CD4-positive, alpha-beta T cell treated with Interleukin-2 at 100 ng/mL for 4 hours (primary cell): ENCODE measurements around the gene PTPRN2.

Experiments
- DNase-seq: peaks from one replicate; pipeline ENCODE4 v3.0.0-alpha.2; 2020; ENCODE audit warnings: low spot score

Gene PTPRN2

GRCh38 chr7:157828190-157828589 lies 759.4 kb downstream of the PTPRN2 start:
- no peak for DNase-seq

GRCh38 chr7:157827863-157828160 lies 759.8 kb downstream of the PTPRN2 start:
- no peak for DNase-seq

- peak; percentile 5 for DNase-seq
Observed at GRCh38 chr7:157827045-157827862, 760.4 kb downstream of the PTPRN2 start.

- no peak for DNase-seq
Observed at GRCh38 chr7:157826566-157826965, 761.1 kb downstream of the PTPRN2 start.

- DNase-seq = no peak
Observed at GRCh38 chr7:157825325-157825724, 762.3 kb downstream of the PTPRN2 start.

- DNase-seq = no peak
Observed at GRCh38 chr7:157824819-157825121, 762.9 kb downstream of the PTPRN2 start.

- no peak for DNase-seq
Observed at GRCh38 chr7:157824011-157824818, 763.4 kb downstream of the PTPRN2 start.

- no peak for DNase-seq
Observed at GRCh38 chr7:157822688-157823031, 765.0 kb downstream of the PTPRN2 start.

- DNase-seq = no peak
Observed at GRCh38 chr7:157821959-157822687, 765.5 kb downstream of the PTPRN2 start.

GRCh38 chr7:157820796-157821195 lies 766.8 kb downstream of the PTPRN2 start:
- DNase-seq = no peak

- no peak for DNase-seq
Observed at GRCh38 chr7:157819455-157819807, 768.2 kb downstream of the PTPRN2 start.

GRCh38 chr7:157818701-157819454 lies 768.7 kb downstream of the PTPRN2 start:
- DNase-seq = no peak

GRCh38 chr7:157817944-157818700 lies 769.5 kb downstream of the PTPRN2 start:
- DNase-seq = no peak

- DNase-seq = no peak
Observed at GRCh38 chr7:157817433-157817832, 770.2 kb downstream of the PTPRN2 start.

- DNase-seq = no peak
Observed at GRCh38 chr7:157816526-157817250, 770.9 kb downstream of the PTPRN2 start.

GRCh38 chr7:157816086-157816485 lies 771.5 kb downstream of the PTPRN2 start:
- DNase-seq = no peak

- no peak for DNase-seq
Observed at GRCh38 chr7:157815706-157816022, 772.0 kb downstream of the PTPRN2 start.

- no peak for DNase-seq
Observed at GRCh38 chr7:157814931-157815705, 772.5 kb downstream of the PTPRN2 start.

GRCh38 chr7:157813741-157814661 lies 773.6 kb downstream of the PTPRN2 start:
- DNase-seq = no peak
